Spleen (tissue), 11 donors: ENCODE data around the gene IFI27L1. TPM values are rescaled to one million over a fixed set of nuclear protein-coding genes. Genes with fewer than 3 reads are reported as not detected.

ENCODE experiments used
- DNase-seq: peaks from one replicate; pipeline ENCODE4 v3.0.0-alpha.2; 2020
- H3K27ac ChIP-seq, 8 donors: fragments of 200-600 bp; sonication (generic) in 7 of 8; 1 replicate in 4 of 8; 2 replicates in 4 of 8; pipeline versions ENCODE4 v1.5.0 to v1.8.0; 2016 to 2021; ENCODE audit warnings: inconsistent platforms in 4 of 8, mild to moderate bottlenecking in 4 of 8, moderate library complexity in 1 of 8
- H3K27me3 ChIP-seq, 7 donors: fragments of 200-600 bp; sonication (generic) in 6 of 7; replicated peaks in 1 of 7; 1 replicate in 4 of 7; 2 replicates in 3 of 7; pipeline versions ENCODE4 v1.5.0 to v1.8.0; 2016 to 2021; ENCODE audit warnings: inconsistent platforms in 3 of 7, mild to moderate bottlenecking in 1 of 7
- H3K36me3 ChIP-seq, 6 donors: fragments of 200-600 bp; sonication (generic) in 5 of 6; 1 replicate in 4 of 6; 2 replicates in 2 of 6; pipeline versions ENCODE4 v1.5.0 to v1.8.0; 2016 to 2021; ENCODE audit warnings: inconsistent platforms in 2 of 6
- H3K4me1 ChIP-seq, 6 donors: fragments of 200-600 bp; sonication (generic) in 5 of 6; 1 replicate in 3 of 6; 2 replicates in 3 of 6; pipeline versions ENCODE4 v1.5.0 to v1.8.0; 2016 to 2021; ENCODE audit warnings: inconsistent platforms in 3 of 6
- H3K4me3 ChIP-seq, 8 donors: fragments of 200-600 bp; sonication (generic) in 7 of 8; 1 replicate in 4 of 8; 2 replicates in 4 of 8; pipeline versions ENCODE4 v1.5.0 to v1.8.0; 2016 to 2021; ENCODE audit warnings: inconsistent platforms in 4 of 8, mild to moderate bottlenecking in 4 of 8, moderate library complexity in 2 of 8
- H3K9me3 ChIP-seq, 8 donors: fragments of 200-600 bp; sonication (generic) in 7 of 8; 1 replicate in 4 of 8; 2 replicates in 4 of 8; pipeline versions ENCODE4 v1.5.0 to v1.8.0; 2016 to 2021; ENCODE audit warnings: inconsistent platforms in 4 of 8
- POLR2A ChIP-seq, 3 donors: fragments of 450-650 bp; IDR thresholded peaks; one replicate each; pipeline ENCODE4 v1.5.1; 2017; ENCODE audit warnings: antibody characterized with exemption in 3 of 3, mild to moderate bottlenecking in 1 of 3
- POLR2AphosphoS5 ChIP-seq, 3 donors: sonication (generic); formaldehyde crosslinking; IDR thresholded peaks; one replicate each; pipeline ENCODE4 v1.5.1; 2017; ENCODE audit warnings: antibody characterized with exemption in 3 of 3
- WGBS, 5 donors: extraction: QIAGEN DNeasy Blood & Tissue Kit in 3 of 5; methylation state at CpG; one replicate each; pipeline versions ENCODE4 v1.1.5 to v1.1.7; 2013 to 2018; 5-methylcytosine and 5-hydroxymethylcytosine counted together
- intact Hi-C: fragments of 100-400 bp; cut with DNase I; formaldehyde crosslinking; loops from one replicate; pipeline ENCODE4 v1.15.0; 2023; ENCODE audit warnings: low total_unique reads
- polyA plus RNA-seq, 3 donors: library from polyadenylated mRNA; stranded (reverse); fragments of 200-250 nt; gene quantifications; one replicate each; pipeline ENCODE4 v1.2.1, GENCODE V29; 2013
- total RNA-seq, 7 donors: library from RNA; depleted of rRNA in 3 of 7; stranded (reverse); fragments of >200 nt in 3 of 7; fragmentation: NEBNext Ultra II Directional in 4 of 7; extraction: Animal tissue kit (Norgen Biotek cat#: 25700) in 4 of 7; gene quantifications; one replicate each; pipeline versions ENCODE4 v1.1.0 to v1.2.1, GENCODE V29; 2016 to 2021
- TF ChIP-seq, protein P1 (sequence below), 11 experiments: fragments of 200-600 bp in 7 of 11; fragments of 450-650 bp in 4 of 11; sonication (generic) in 4 of 11; IDR thresholded peaks in 8 of 11; conservative IDR thresholded peaks in 3 of 11; 1 replicate in 7 of 11; 2 replicates in 4 of 11; pipeline versions ENCODE4 v1.4.0 to v1.8.0; 2016 to 2021; ENCODE audit warnings: antibody characterized with exemption in 11 of 11, inconsistent platforms in 4 of 11, mild to moderate bottlenecking in 1 of 11
- donor health status: healthy with polysubstance abuse.
- donor health status: DM: no; HTN: no; CAD: no; lungs with moderate emphysema.
- donor health status: DM: no; HTN: no; CAD: no.
- donor health status: Bipolar disorder and iron deficiency.
- donor health status: healthy.
- donor health status: DM: no; HTN: no; CAD: no.
- donor health status: DM: yes; HTN: yes; CAD: no.

IFI27L1 gene
- total and polyA plus RNA-seq, 10 donors, result 4.4 to 18.8 (median 12.0) TPM

- TF ChIP-seq, protein P1, sequence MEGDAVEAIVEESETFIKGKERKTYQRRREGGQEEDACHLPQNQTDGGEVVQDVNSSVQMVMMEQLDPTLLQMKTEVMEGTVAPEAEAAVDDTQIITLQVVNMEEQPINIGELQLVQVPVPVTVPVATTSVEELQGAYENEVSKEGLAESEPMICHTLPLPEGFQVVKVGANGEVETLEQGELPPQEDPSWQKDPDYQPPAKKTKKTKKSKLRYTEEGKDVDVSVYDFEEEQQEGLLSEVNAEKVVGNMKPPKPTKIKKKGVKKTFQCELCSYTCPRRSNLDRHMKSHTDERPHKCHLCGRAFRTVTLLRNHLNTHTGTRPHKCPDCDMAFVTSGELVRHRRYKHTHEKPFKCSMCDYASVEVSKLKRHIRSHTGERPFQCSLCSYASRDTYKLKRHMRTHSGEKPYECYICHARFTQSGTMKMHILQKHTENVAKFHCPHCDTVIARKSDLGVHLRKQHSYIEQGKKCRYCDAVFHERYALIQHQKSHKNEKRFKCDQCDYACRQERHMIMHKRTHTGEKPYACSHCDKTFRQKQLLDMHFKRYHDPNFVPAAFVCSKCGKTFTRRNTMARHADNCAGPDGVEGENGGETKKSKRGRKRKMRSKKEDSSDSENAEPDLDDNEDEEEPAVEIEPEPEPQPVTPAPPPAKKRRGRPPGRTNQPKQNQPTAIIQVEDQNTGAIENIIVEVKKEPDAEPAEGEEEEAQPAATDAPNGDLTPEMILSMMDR (IDR thresholded peaks at IDR 0.05 in 8 of 11, conservative IDR thresholded peaks at IDR 0.05 in 3 of 11), result peak; percentile 8 to 68 (median 43)
- TF ChIP-seq POLR2A (IDR thresholded peaks at IDR 0.05) (no peak), POLR2AphosphoS5 (IDR thresholded peaks at IDR 0.05) (peak; percentile 72 to 75 (median 73))
- H3K9me3 ChIP-seq, result no peaks in the 10 kb centered on the region
- H3K27me3 ChIP-seq, result peaks cover 0 to 10% (median 0%) of the 10 kb centered on the region in 7 donors
- peaks cover 3 to 31% (median 14%) of the 10 kb centered on the region in 6 donors for H3K4me1 ChIP-seq
- DNase-seq, result peak; percentile 91
- intact Hi-C loops, result no loop called here
- peak within 1 kb of the TSS; percentile 39 to 74 (median 54) for H3K4me3 ChIP-seq
- peaks cover 0 to 16% (median 0%) of the 10 kb centered on the region in 6 donors for H3K36me3 ChIP-seq
- WGBS, 5 donors, result 1 to 2% (median 1%) methylated on average over 12 to 27 of the region's 27 CpGs
- peak within 1 kb of the TSS; percentile 53 to 87 (median 83) for H3K27ac ChIP-seq
Measured at GRCh38 chr14:94129111-94129757, 48.1 kb downstream of the IFI27L1 start, which contains the start of gene IFI27L2. TSS of gene IFI27L2 (minus strand) at chr14:94129604. CDS start at chr14:94129564, 40 bp downstream.

DNA sequence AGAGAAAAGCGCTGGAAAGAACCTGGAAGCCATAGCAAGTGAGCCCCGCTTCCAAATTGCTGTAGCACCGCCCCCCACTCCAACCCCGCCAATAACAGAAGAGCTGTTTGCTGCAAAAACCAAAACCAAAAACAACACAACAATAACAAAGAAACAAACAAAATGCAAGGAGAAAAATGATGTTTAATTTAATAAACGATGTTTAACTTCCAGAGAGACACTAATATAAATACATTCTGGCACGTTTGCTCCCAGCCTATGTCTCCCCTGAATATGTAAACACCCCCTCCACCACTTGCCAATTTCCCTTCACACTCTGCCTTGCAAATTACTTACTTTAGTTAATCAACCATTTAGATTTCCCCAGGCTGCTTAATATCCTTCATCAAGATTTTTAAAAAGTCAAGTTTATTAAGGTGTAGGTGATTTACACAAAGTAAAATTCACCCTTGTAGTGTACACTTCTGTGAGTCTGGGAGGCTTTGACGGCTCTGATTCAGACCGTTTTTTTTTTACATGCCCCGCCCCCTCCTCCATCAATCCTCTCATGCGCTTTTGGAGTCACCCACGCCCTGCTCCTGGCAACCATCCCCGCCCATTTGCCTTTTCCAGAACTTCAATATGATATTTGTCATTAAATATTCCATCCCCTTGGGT is 48.8 kb downstream of the IFI27L1 start:
- no peak for TF ChIP-seq POLR2AphosphoS5 (IDR thresholded peaks at IDR 0.05)
- no peak for TF ChIP-seq POLR2A (IDR thresholded peaks at IDR 0.05)
- TF ChIP-seq, protein P1 (IDR thresholded peaks at IDR 0.05 in 8 of 11, conservative IDR thresholded peaks at IDR 0.05 in 3 of 11), result peak in 1 of 11 experiments; percentile 9
- H3K27ac ChIP-seq, result peak overlapping the region; percentile 53 to 87 (median 83)
- intact Hi-C loops, result no loop called here
- no peak for DNase-seq
- peaks cover 3 to 31% (median 14%) of the 10 kb centered on the region in 6 donors for H3K4me1 ChIP-seq
- H3K36me3 ChIP-seq, result peaks cover 0 to 16% (median 0%) of the 10 kb centered on the region in 6 donors
- peak overlapping the region; percentile 39 to 74 (median 54) for H3K4me3 ChIP-seq
- peaks cover 0 to 10% (median 0%) of the 10 kb centered on the region in 7 donors for H3K27me3 ChIP-seq
- H3K9me3 ChIP-seq, result no peaks in the 10 kb centered on the region
- 0 to 1% (median 1%) methylated on average over 11 to 12 of the region's 12 CpGs for WGBS, 5 donors

DNA sequence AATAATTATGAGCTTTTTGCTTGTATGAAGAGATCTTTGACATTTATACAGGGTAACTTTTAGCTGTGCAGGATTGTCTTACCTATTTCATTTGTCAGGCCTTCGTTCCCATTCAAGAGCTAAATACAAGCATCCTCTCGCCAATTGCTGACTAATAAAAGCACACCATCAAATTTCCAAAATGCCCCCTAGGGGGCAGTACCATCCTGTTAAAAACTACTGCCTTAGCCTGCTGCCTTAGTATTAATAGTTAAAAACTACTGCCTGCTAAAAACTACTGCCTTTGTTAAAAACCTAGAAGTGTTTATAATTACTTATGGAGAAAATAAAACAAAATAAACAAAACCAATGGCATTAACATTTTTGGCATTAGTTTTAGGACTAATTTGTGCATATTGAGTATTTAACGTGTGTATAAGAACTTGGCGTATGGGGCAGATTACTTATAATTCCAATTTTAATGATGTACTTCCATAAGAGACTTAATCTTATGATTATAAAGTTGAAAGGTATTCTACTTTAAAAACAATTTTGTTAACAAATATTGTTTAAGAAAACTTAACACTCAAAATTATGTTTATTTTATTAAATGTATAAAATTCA is 51.3 kb downstream of the IFI27L1 start:
- Histone ChIP-seq H3K4me3 (no peak overlapping the region), H3K36me3 (peaks cover 0 to 7% (median 0%) of the 10 kb centered on the region in 6 donors), H3K9me3 (peaks cover 0 to 13% (median 9%) of the 10 kb centered on the region in 8 donors), H3K27ac (no peak overlapping the region), H3K4me1 (peaks cover 3 to 38% (median 17%) of the 10 kb centered on the region in 6 donors), H3K27me3 (peaks cover 0 to 10% (median 0%) of the 10 kb centered on the region in 7 donors)
- WGBS, 5 donors, result 41 to 49% (median 47%) methylated on average over 4 of the region's 4 CpGs
- TF ChIP-seq, protein P1 (IDR thresholded peaks at IDR 0.05 in 8 of 11, conservative IDR thresholded peaks at IDR 0.05 in 3 of 11), result peak; percentile 7 to 85 (median 66)
- no peak for TF ChIP-seq POLR2AphosphoS5 (IDR thresholded peaks at IDR 0.05)
- intact Hi-C loops, result no loop called here
- DNase-seq, result no peak
